Prostate gland (tissue), 2 donors: ENCODE measurements around the gene RNU5B-1.

ENCODE experiments used
- POLR2A ChIP-seq: fragments of 450-650 bp; IDR thresholded peaks from one replicate; pipeline ENCODE4 v1.6.1; 2016; ENCODE audit warnings: antibody characterized with exemption, mild to moderate bottlenecking
- TF ChIP-seq, protein P1 (sequence below), 4 experiments: fragments of 200-600 bp in 2 of 4; fragments of 450-650 bp in 2 of 4; sonication (generic) in 2 of 4; IDR thresholded peaks; 1 replicate in 3 of 4; 2 replicates in 1 of 4; pipeline ENCODE4 v1.5.1; 2016 to 2019; ENCODE audit warnings: antibody characterized with exemption in 4 of 4, mild to moderate bottlenecking in 2 of 4, moderate library complexity in 2 of 4

DNA sequence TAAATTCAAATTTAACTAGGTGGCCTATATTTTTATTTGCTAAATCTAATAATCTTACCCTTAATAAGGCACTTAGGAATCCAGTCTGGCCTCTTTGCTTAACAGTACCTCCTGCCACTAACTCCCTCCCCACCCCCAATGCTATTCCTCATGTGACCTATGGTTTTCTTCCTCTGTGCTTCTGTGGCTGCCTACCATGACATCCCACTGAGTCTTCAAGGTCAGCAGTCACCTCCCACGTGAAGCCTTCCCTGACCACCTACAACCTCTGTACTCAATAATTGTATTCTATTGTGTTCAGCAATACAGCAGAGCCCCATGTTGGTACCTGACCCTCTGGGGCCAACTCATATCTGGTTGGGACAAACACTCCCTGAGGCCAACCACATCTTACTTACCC, 27.5 kb upstream of the RNU5B-1 start:
- no peak for TF ChIP-seq POLR2A
- TF ChIP-seq, protein P1, sequence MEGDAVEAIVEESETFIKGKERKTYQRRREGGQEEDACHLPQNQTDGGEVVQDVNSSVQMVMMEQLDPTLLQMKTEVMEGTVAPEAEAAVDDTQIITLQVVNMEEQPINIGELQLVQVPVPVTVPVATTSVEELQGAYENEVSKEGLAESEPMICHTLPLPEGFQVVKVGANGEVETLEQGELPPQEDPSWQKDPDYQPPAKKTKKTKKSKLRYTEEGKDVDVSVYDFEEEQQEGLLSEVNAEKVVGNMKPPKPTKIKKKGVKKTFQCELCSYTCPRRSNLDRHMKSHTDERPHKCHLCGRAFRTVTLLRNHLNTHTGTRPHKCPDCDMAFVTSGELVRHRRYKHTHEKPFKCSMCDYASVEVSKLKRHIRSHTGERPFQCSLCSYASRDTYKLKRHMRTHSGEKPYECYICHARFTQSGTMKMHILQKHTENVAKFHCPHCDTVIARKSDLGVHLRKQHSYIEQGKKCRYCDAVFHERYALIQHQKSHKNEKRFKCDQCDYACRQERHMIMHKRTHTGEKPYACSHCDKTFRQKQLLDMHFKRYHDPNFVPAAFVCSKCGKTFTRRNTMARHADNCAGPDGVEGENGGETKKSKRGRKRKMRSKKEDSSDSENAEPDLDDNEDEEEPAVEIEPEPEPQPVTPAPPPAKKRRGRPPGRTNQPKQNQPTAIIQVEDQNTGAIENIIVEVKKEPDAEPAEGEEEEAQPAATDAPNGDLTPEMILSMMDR (IDR thresholded peaks at IDR 0.05): no peak
